Nephron (organoid): ENCODE results near the gene DXO.

Source experiments
- H3K27ac Mint-ChIP-seq, 3 experiments: 2 replicates each; pipeline ENCODE4 v1.8.0; 2020; ENCODE audit warnings: mixed read lengths in 3 of 3, mild to moderate bottlenecking in 2 of 3, moderate library complexity in 1 of 3
- H3K27me3 Mint-ChIP-seq: 2 replicates; pipeline ENCODE4 v1.8.0; 2021; ENCODE audit warnings: low read depth, mild to moderate bottlenecking, moderate library complexity, mixed read lengths
- H3K36me3 Mint-ChIP-seq: 2 replicates; pipeline ENCODE4 v1.8.0; 2020; ENCODE audit warnings: low read depth, mixed read lengths
- H3K4me1 Mint-ChIP-seq: 2 replicates; pipeline ENCODE4 v1.8.0; 2020; ENCODE audit warnings: mixed read lengths
- H3K4me3 Mint-ChIP-seq, 3 experiments: 2 replicates each; pipeline ENCODE4 v1.8.0; 2020; ENCODE audit warnings: mild to moderate bottlenecking in 3 of 3, mixed read lengths in 3 of 3, moderate library complexity in 2 of 3
- H3K9me3 Mint-ChIP-seq: 2 replicates; pipeline ENCODE4 v1.8.0; 2020; ENCODE audit warnings: mixed read lengths
- CTCF ChIP-seq, 3 experiments: fragments of 200-600 bp; sonication (generic); IDR thresholded peaks; one replicate each; pipeline ENCODE4 v1.5.0; 2021; ENCODE audit warnings: antibody characterized with exemption in 3 of 3; ENCODE audit not compliant: unreplicated experiment in 3 of 3

DXO gene

GRCh38 chr6:31922942-31923341 is 49.0 kb downstream of the DXO start:
- Mint-ChIP-seq H3K9me3 (no peaks in the 10 kb centered on the region), H3K4me1 (peaks cover 4% of the 10 kb centered on the region), H3K36me3 (no peaks in the 10 kb centered on the region), H3K27me3 (no peaks in the 10 kb centered on the region), H3K27ac (no peak overlapping the region), H3K4me3 (no peak overlapping the region)
- no peak for TF ChIP-seq CTCF (IDR thresholded peaks at IDR 0.05; ENCODE audit: unreplicated experiment in 3 of 3)

DNA sequence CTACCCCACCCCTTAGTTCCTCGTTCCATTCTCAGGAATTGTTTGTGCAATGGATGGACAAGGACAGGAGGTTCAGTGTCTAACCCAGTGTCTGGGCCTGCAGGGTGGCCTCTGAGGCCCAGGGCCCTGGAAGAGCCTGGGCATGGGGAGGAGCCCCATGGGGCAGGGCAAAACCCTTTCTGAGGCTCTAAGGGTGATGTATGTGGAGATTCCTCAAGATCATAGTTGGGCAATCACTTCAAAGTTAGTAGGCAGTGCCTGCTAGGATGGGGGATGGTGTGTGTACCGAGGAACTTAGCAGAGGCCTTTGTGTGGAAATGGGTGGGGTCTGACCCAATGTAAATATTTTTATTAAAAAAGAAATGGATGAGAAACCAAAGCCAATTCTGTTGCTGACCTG is 51.1 kb downstream of the DXO start:
- no peaks in the 10 kb centered on the region for H3K27me3 Mint-ChIP-seq
- no peaks in the 10 kb centered on the region for H3K36me3 Mint-ChIP-seq
- no peak overlapping the region for H3K4me3 Mint-ChIP-seq
- H3K27ac Mint-ChIP-seq: no peak overlapping the region
- no peaks in the 10 kb centered on the region for H3K4me1 Mint-ChIP-seq
- no peak for TF ChIP-seq CTCF (IDR thresholded peaks at IDR 0.05; ENCODE audit: unreplicated experiment in 3 of 3)
- no peaks in the 10 kb centered on the region for H3K9me3 Mint-ChIP-seq
